GM19240 (cell line): ENCODE data around the gene SLC38A9.
"Not testable (repeated sequence)": the region's sequence is repeated elsewhere in the genome, so short reads cannot be mapped to it uniquely, and the experiment has no call there.

ENCODE experiments used
- DNase-seq: peaks from one replicate; pipeline ENCODE4 v3.0.0; 2011; ENCODE audit warnings: low spot score; ENCODE audit not compliant: insufficient read length

SLC38A9 gene, protein sequence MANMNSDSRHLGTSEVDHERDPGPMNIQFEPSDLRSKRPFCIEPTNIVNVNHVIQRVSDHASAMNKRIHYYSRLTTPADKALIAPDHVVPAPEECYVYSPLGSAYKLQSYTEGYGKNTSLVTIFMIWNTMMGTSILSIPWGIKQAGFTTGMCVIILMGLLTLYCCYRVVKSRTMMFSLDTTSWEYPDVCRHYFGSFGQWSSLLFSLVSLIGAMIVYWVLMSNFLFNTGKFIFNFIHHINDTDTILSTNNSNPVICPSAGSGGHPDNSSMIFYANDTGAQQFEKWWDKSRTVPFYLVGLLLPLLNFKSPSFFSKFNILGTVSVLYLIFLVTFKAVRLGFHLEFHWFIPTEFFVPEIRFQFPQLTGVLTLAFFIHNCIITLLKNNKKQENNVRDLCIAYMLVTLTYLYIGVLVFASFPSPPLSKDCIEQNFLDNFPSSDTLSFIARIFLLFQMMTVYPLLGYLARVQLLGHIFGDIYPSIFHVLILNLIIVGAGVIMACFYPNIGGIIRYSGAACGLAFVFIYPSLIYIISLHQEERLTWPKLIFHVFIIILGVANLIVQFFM

DNA sequence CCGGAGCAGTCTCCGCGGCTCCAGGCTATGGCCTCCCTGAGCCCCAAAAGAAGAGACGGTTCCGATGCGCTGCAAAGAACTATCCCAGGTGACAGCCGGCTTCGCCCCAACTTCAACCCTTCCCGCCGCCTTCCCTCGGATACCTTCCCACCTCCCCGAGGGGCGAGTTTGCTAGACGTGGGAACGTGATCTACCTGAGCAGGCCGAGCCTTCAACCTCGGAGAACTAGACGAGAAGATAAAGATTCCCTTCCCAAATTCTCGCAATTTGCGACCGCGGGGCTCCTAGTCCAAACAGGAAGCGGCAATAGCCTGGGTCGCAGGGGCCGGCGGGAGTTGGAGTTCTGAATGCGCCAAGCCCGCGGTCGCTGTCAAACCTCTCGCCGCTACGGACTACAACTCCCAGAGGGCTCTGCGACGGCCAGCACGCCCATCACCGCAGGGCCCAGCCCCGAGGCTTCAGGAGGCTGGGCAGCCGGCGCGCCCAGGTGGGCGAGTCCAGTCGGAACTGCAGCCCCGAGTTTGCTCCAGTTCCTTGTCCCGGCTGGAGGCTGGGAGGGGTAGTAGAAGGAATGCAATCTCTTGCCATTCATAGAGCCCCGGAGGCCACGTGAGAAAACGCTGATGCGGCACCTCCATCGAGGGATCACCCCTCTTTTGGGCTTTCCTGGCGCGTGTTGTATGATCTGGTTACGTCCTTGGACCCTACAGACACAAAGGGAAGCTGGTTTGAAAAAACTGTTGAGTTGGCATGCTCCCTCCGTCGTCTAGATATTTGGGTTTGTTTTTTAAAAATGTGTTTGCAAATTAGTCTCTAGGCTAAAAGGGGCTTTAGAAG, at the start of gene SLC38A9:
TSS of gene SLC38A9 (minus strand) at position 302 of the 837 bp plus-strand sequence. CDS start 14,366 bp downstream, outside the sequence.
- peak; percentile 74 for DNase-seq

DNA sequence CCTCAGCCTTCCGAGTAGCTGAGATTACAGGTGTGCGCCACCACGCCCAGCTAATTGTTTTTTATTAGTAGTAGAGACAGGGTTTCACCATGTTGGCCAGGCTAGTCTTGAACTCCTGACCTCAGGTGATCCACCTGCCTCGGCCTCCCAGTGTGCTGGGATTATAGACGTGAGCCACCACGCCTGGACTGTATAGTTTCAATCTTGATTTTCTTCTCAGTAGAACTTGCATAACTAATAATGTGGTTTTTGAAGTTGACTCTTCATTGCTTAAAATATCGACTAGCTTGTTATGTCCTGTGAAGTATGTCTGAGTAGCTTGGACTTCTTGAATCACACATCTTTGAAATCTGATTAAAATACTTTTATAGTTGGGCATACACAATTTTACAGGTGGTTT, 49.6 kb upstream of the SLC38A9 start:
- not testable (repeated sequence) for DNase-seq

DNA sequence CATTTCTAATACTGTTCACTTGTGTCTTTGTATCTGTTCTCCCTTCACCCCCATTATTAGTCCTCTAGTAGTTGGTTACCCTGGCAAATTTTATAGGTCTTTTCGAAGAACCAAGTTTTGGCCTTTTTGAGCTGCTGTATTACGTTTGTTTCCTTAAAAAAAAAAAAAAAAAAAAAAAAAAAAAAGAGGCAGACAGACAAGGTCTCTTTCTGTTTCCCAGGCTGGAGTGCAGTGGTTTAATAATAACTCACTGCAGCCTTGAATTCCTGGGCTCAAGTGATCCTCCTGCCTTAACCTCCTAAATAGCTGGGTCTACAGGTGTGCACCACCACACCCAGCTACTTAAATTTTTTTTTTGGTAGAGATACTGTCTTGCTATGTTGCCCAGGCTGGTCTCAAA, 46.6 kb upstream of the SLC38A9 start:
- no peak for DNase-seq

DNA sequence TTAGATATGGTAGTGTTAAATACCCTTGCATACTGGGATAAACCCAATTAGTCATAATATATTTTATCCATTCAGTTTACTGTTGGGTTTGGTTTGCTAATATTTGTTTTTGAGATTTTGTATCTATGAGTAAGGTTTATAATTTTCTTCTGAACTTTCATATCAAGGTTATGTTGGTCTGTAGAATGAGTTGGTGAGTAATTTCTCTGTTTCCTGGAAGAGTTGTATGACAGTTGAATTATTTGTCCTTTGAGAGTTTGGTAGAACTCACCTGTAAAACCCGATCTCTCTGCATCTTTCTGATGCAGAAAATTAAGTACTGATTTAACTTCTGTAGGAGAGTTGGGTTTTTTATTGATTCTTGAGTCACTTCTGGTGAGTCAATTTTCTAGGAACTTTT, 46.1 kb upstream of the SLC38A9 start:
- no peak for DNase-seq

DNA sequence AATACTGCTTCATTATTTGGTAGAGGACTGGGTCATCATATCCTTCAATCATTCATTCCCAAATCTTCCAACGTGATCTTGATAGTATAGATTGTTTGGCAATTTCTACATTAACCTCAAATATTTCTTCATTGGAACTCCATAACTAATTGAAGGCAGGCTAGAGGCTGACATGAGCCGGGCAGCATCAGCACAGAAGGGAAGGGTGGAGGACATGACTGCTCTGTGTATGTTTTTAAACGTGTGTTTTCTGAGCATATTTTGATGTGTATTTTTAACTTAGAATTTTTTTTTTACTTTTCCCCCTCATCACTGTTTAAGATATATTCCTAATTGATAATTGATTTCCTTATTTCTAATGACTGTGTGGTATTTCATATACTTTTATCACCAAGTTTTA, 38.4 kb upstream of the SLC38A9 start:
- DNase-seq = no peak

DNA sequence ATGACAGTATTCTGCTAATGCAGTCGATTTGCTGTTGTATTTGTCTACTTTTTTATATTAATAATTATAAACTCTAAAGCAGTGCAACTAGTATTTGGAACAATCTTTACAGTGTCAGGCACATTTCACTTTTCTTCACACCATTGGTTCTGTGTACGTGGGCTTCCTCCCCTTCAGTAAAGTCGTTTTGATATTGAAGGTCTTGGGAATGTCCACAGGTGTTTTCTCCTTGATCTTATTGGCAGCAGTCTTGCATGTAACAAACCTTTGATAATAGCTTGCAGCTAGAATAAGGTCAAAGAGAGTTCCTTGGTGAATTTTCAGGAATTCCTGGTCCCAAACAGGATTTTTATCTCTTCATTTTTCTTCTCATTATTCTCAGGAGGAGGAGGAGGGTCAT, 37.9 kb upstream of the SLC38A9 start:
- no peak for DNase-seq

DNA sequence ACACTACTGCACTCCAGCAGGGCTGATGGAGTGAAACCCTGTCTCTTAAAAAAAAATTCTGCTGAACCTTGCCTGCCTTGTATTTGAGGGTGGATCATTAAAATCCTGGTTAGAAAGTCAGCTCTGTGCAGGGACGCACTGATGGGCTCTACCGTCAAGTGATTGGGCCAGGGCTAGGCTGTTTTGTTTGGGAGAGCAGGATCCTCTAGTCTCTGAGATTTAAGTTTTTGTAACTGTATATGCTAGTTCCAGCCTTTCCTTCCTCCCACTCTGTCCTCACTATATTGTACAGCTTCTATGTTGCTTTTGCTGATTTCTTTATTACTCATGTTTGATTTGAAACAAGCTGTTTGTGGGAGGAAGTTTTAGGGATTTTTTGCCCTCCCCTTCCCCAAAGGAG, 37.3 kb upstream of the SLC38A9 start:
- DNase-seq = no peak

DNA sequence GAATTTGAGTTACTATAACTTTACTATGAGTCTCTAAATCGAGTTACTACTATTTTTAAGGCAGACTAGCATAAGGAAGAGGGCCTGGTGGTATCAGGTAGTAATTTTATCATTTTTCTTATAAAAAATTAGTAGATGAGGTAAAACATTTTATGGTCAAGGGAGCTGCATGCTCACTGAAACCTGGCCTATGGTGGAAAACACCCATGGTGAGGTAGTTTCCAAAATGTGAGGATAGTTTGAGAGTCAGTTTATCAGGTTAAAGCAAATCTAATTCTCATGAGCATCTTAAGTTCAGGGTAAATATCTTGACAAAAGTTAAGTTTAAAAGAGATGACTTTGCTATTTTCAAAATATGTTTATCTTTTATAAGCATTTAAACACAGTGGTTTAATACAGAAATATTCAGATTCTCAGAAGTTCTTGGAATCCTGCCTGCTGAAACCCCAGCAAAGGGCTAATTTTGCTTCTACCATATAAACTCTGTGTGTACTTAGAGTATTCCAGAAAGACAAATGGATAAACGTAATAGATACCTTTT, 35.7 kb upstream of the SLC38A9 start:
- DNase-seq = no peak

DNA sequence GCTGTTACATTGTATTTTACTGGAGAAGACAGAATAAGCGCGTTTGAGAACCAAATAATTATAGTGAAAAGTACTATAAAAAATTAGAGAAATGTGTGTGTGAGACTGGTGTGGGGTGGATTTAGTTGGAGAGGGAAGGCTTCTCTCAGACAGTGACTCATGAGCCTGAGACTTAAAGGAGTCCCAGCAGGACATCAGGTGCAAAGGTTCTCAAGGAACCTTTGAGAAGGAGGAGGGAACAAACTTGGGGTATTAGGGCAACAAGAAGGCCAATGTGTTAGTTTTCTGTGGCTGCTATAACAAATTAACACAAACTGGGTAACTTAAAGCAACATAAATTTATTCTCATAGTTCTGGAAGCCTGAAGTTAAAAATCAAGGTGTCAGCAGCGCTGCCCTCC, 30.7 kb upstream of the SLC38A9 start:
- DNase-seq = no peak

DNA sequence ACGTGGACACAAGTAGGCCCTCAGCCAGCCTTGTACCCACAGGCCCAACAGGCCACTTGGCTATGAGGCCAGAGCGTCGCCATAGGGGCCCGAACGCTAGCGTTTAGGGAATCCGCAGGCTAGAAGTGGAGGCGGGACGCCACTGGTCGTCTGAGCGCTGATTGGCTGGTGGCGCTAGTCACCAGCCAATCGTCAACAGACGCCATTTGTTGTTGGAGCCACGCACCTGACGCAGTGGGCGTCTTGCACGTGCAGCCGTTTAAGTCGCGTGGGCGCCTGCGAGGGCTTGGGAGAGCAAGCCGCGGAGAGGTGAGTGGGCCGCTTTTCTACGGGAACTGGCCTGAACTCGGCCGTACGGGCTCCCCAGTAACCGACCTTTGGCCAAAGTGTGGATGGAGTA, 25.7 kb upstream of the SLC38A9 start, which contains the start of gene DDX4:
TSS of gene DDX4 (plus strand) at position 269 of the 400 bp plus-strand sequence. CDS start 903 bp downstream, outside the sequence.
- no peak for DNase-seq

DNA sequence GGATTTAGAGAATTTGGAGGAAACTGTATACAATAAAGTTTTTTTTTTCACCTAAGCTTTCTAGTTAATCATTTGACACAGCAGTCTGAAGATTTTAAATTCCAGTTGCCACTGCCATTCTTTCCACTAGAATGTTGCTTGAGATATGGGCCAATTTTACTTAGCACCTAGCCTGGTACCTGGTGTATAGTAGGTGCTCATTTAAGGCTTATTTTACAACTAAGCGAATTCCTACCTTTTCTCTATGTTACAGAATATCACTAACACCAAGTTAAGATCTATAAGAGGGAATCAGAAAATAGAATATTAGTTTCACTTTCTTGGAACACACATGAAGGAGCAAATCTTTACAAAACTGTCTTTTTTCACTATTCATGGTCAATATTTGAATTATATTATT, 22.5 kb upstream of the SLC38A9 start:
- DNase-seq = no peak

DNA sequence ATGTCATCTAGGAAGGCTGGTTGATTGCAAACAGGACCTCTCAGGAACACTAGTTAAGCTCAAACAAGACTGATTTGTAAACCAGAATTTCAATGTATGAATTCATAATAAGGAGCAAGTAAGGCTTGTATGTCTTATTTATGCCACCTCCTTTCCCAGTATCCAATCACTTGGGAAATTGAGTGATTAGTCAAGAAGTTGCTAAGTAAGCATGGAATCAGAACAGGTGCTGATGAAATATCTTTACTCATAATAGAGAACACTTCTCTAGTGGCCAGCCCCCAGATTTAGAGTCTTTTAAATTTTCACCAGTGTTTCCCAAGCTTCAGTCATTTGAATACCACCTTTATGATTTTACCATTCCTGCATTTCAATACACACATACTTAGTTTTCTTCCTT, 20.5 kb upstream of the SLC38A9 start:
- no peak for DNase-seq

DNA sequence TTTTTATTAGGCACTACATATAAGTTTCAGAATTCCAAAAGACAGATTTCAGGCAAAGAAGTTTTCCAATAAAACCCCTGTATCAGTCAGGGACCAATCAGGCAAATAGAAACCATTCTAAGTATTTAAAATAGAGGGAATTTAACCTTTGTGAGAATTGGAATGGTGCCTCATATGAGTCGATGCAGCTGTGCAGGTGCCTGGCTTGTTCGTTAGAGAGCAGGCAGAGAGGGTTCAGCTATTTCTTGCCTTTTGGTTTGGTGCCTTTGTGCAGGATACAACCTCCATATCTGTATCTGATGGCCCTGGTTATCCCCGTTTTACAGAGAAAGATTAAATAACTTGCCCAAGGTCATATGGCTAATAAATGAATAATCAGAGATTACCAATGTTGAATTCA, 19.7 kb upstream of the SLC38A9 start:
- no peak for DNase-seq

DNA sequence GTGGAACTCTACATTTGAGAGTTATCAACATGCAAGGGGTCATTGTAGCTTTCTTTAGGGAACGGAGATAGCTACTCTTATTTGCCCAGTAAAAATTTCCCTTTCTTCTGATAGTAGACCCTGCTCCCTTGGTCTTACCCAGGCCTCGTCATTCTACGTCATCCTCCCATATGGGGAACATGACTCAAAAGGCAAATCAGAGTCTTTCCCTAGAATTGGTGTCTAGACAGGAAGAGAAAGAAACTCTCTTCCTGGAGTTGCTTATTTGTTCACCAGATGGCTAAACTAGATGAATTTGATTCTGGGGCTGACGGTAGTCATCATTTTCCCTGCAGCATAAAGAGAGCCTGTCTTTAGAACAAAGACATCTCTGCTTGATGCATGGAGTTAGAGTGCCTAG, 12.2 kb upstream of the SLC38A9 start:
- no peak for DNase-seq

DNA sequence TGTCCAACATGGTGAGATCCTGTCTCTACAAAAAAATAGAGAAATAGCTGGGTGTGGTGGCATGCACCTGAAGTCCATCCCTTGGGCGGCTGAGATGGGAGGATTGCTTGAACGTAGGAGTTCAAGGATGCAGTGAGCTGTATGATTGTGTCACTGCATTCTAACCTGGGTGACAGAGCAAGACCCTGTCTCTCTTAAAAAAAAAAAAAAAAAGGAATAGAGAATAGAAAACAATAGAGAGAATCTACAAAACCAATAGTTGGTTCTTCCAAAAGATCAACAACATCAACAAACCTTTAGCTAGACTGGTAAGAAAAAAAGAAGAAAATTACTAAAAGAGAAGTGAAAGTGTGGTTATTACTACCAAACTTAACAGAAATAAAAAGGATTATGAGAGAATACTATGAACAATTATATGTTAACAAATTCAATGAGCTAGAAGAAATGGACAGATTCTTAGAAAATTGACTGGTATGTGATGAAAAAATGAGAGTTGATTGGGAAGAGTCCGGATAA, 8.1 kb upstream of the SLC38A9 start:
- DNase-seq = no peak

DNA sequence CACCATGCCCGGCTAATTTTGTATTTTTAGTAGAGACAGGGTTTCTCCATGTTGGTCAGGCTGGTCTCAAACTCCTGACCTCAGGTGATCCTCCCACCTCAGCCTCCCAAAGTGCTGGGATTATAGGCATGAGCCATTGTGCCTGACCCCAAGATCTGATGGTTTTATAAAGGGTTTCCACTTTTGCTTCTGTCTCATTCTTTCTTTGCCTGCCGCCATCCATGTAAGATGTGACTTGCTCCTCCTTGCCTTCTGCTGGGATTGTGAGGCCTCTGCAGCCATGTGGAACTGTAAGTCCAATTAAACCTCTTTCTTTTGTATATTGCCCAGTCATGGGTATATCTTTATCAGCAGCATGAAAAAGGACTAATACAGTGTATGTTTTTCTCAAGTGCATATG, 6.9 kb upstream of the SLC38A9 start:
- DNase-seq = not testable (repeated sequence)

DNA sequence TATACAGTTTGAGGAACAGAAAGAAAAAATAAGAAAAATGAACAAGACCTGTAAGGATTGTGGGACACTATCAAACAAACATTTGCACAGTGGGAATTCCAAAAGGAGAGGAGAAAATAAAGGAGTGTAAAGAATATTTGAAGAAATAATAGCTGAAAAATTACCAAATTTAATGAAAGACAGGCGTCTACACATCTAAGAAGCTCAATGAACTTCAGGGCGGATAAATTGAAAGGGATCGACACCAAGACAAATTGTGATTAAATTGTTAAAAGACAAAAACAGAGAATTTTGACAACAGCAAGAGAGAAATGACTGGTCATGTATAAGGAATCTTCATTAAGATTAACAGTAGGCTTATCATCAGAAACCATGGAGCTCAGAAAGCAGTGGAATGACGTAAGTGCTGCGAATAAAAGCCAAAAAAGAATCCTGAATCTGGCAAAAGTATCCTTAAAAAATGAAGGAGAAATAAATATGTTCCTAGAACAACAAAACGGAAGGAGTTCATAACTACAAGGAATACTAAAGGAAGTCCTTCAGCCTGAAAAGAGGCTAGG, 3.5 kb upstream of the SLC38A9 start:
- DNase-seq = no peak

DNA sequence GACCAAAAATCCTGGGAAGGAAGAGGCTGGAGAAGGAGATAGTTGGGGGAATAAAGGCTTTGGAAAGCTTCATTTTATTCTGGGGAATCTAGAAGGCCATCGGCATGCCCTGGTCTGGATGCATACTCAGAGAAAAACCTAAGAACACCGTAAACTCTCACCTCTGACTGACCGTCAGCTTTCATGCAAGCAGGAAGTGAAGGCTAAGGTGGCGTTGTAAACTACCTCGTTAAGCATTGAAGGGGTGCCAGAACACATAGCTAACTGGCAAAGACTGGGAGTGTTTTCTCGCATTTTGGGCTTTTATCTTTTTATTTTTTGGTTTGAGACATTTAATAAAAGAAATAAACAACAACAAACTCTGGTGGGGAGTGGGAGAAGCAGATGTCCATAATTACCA, 2.6 kb upstream of the SLC38A9 start:
- no peak for DNase-seq

DNA sequence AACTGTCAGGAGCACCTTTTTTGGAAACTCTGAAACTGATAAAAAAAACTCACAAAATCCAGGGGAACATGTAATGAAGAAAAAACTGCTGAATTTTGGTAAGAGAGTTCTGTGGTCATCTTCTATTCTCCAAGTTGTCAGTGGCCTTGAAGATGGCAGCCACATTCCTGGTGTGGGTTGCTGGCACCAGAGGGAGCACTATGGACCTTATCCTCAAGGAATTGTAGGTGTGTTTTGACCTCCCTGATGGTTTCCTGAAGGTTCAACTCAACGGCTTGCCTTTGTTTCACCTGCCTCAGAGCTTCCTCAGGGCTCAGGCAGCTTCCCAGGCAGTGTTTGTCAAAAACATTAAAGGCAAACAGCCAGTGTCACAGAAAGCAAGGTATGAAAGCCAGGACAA, 2.2 kb upstream of the SLC38A9 start:
- no peak for DNase-seq

DNA sequence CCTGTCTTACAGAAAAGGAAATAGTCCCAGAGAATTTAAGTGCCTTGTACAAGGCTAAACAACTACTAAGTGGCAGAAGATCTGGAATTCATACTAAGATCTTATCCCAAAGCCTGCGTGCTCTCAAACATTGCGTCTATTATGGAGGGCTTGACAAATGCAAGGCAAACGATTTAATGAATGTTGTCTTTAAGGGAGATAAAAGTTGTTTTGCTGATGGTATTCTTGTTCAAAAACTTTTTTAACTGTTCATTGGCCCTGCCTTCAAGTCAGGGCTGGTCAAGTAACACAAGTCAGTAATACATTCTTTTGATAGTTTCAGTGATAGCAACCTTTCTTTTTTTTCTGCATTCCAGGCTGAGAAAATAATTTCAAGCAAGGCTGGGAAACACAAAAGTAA, 1.7 kb upstream of the SLC38A9 start:
- DNase-seq = no peak

DNA sequence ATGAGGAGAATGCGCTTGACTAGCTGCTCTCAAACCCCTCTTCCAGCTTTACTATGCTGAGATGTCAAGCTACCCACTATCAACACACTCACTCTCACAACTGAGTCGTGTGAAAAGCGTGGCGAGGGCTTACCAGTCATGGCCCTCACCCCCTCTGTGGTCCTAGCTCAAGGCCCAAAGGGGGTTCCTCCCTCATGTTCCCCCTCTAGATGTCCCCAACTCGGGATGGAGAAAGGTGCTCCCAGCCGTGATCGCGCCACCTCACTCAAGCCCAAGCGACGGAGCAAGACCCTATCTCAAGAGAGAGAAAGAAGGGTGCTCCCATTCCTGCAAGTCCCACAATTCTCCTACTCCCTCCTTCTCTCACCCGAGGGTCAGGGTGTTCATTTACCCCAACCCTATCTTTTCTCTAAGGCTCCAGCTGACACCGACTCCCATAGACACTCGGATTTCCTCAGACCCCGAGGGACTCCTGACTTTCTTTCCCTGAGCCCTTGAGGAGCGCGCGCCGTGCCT, 559 bp downstream of the SLC38A9 start:
- no peak for DNase-seq
